ENCODE measurements around the gene MICU1. TPM values are rescaled to one million over a fixed set of nuclear protein-coding genes. Genes with fewer than 3 reads are reported as not detected.

The MICU1 gene
- total RNA-seq, 1 experiment from 2014 or later, result 89.4 TPM

- H3K4me3 Mint-ChIP-seq (ENCODE audit: low read depth, unreplicated experiment), result no peak overlapping the region
- intact Hi-C loops (cut with micrococcal nuclease; ENCODE audit: unreplicated experiment), result loop anchor here (2.0 kb wide), 1 partner anchor 696 kb away; no protein-coding TSS in a partner anchor
- H3K4me1 Mint-ChIP-seq (ENCODE audit: low read depth, unreplicated experiment), result peaks cover 11% of the 10 kb centered on the region
- peaks cover 12% of the 10 kb centered on the region for H3K36me3 Mint-ChIP-seq (ENCODE audit: insufficient read depth, unreplicated experiment)
- H3K27ac Mint-ChIP-seq (ENCODE audit: unreplicated experiment), result peak overlapping the region; percentile 16
- DNase-seq, result no peak
- H3K27me3 Mint-ChIP-seq (ENCODE audit: unreplicated experiment), result no peaks in the 10 kb centered on the region
- CTCF ChIA-PET, result interaction anchor here (0.6 to 1.5 kb wide), 5 partner anchors 109 to 696 kb away, joined by 3 to 5 read pairs (median 5); no protein-coding TSS in a partner anchor
- no TSS peak for BruUV-seq (replicated peaks)
- no peak for TF ChIP-seq CTCF (IDR thresholded peaks at IDR 0.05; ENCODE audit: unreplicated experiment)
- H3K9me3 Mint-ChIP-seq (ENCODE audit: low read depth, unreplicated experiment), result no peaks in the 10 kb centered on the region
These were observed 260.6 kb downstream of the MICU1 start for GRCh38 chr10:72365106-72365895.

- DNase-seq, result peak; percentile 93
- CTCF ChIA-PET, result interaction anchor here (0.6 to 1.5 kb wide), 4 partner anchors 328 to 697 kb away, joined by 3 to 5 read pairs (median 4); partner anchors contain the start of gene MCU
- Mint-ChIP-seq H3K36me3 (ENCODE audit: insufficient read depth, unreplicated experiment) (peaks cover 12% of the 10 kb centered on the region), H3K27me3 (ENCODE audit: unreplicated experiment) (no peaks in the 10 kb centered on the region), H3K4me3 (ENCODE audit: low read depth, unreplicated experiment) (peak overlapping the region; percentile 43), H3K9me3 (ENCODE audit: low read depth, unreplicated experiment) (no peaks in the 10 kb centered on the region), H3K27ac (ENCODE audit: unreplicated experiment) (peak overlapping the region; percentile 58), H3K4me1 (ENCODE audit: low read depth, unreplicated experiment) (peaks cover 11% of the 10 kb centered on the region)
- intact Hi-C loops (cut with micrococcal nuclease; ENCODE audit: unreplicated experiment), result loop anchor here (1.0 to 5.0 kb wide), 5 partner anchors 203 to 696 kb away; partner anchors contain the start of gene MCU
- no TSS peak for BruUV-seq (replicated peaks)
- TF ChIP-seq CTCF (IDR thresholded peaks at IDR 0.05; ENCODE audit: unreplicated experiment), result peak; percentile 96
These were observed 261.6 kb downstream of the MICU1 start for GRCh38 chr10:72364239-72364777.

- Mint-ChIP-seq H3K27me3 (ENCODE audit: unreplicated experiment) (no peaks in the 10 kb centered on the region), H3K36me3 (ENCODE audit: insufficient read depth, unreplicated experiment) (peaks cover 21% of the 10 kb centered on the region), H3K4me1 (ENCODE audit: low read depth, unreplicated experiment) (peaks cover 15% of the 10 kb centered on the region), H3K9me3 (ENCODE audit: low read depth, unreplicated experiment) (peaks cover 4% of the 10 kb centered on the region), H3K27ac (ENCODE audit: unreplicated experiment) (no peak overlapping the region), H3K4me3 (ENCODE audit: low read depth, unreplicated experiment) (no peak overlapping the region)
- intact Hi-C loops (cut with micrococcal nuclease; ENCODE audit: unreplicated experiment), result no loop called here
- TF ChIP-seq CTCF (IDR thresholded peaks at IDR 0.05; ENCODE audit: unreplicated experiment), result no peak
- CTCF ChIA-PET, result no interaction called here
- no peak for DNase-seq
- BruUV-seq (replicated peaks), result no TSS peak
These were observed 268.9 kb downstream of the MICU1 start for GRCh38 chr10:72356987-72357386.

GRCh38 chr10:72356115-72356514 lies 269.8 kb downstream of the MICU1 start:
- no peak for TF ChIP-seq CTCF (IDR thresholded peaks at IDR 0.05; ENCODE audit: unreplicated experiment)
- BruUV-seq (replicated peaks), result no TSS peak
- no peaks in the 10 kb centered on the region for H3K27me3 Mint-ChIP-seq (ENCODE audit: unreplicated experiment)
- intact Hi-C loops (cut with micrococcal nuclease; ENCODE audit: unreplicated experiment), result no loop called here
- no peak overlapping the region for H3K27ac Mint-ChIP-seq (ENCODE audit: unreplicated experiment)
- CTCF ChIA-PET, result interaction anchor here (0.5 kb wide), 1 partner anchor 176 kb away, joined by 3 read pairs; no protein-coding TSS in a partner anchor
- no peak overlapping the region for H3K4me3 Mint-ChIP-seq (ENCODE audit: low read depth, unreplicated experiment)
- peaks cover 21% of the 10 kb centered on the region for H3K36me3 Mint-ChIP-seq (ENCODE audit: insufficient read depth, unreplicated experiment)
- peaks cover 22% of the 10 kb centered on the region for H3K4me1 Mint-ChIP-seq (ENCODE audit: low read depth, unreplicated experiment)
- no peak for DNase-seq
- peaks cover 4% of the 10 kb centered on the region for H3K9me3 Mint-ChIP-seq (ENCODE audit: low read depth, unreplicated experiment)

Data from Calu3 (cell line).